Endothelial cell of umbilical vein (primary cell): ENCODE measurements around the gene LANCL2. TPM values are rescaled to one million over a fixed set of nuclear protein-coding genes. Genes with fewer than 3 reads are reported as not detected.

Experiments used
- BruUV-seq: library from RNA; stranded (reverse); fragments of 400-500 nt; replicated peaks from 2 replicates; lab custom pipeline; 2021; lab: Mats Ljungman, UMichigan
- CTCF ChIA-PET: fragments of 300-600, 350-600 bp; sonication (Branson Sonifier 250); formaldehyde crosslinking; loops from one replicate; lab custom pipeline; 2021; ENCODE audit warnings: antibody characterized with exemption, inconsistent platforms; lab: Charles Lee
- POLR2A ChIA-PET: fragments of 300-600, 350-600 bp; sonication (Branson Sonifier 250); formaldehyde crosslinking; loops from one replicate; lab custom pipeline; 2021; ENCODE audit warnings: antibody characterized with exemption, inconsistent platforms; lab: Charles Lee
- DNase-seq: peaks from one replicate; pipeline ENCODE4 v3.0.0-alpha.2; 2011; ENCODE audit warnings: low read depth, low spot score
- FAIRE-seq: peaks from 2 replicates; lab custom pipeline; 2011; peaks lifted over from hg19 to GRCh38; lab: Jason Lieb, UNC
- H2AFZ ChIP-seq: 2 replicates; pipeline ENCODE4 v1.6.0; 2012; ENCODE audit warnings: low read depth, low read length, control low read depth, inconsistent platforms
- H3K27ac ChIP-seq: 2 replicates; pipeline ENCODE4 v1.5.1; 2011; ENCODE audit warnings: low read depth, mild to moderate bottlenecking, control low read depth, low read length, moderate library complexity; ENCODE audit not compliant: insufficient read depth
- H3K27me3 ChIP-seq, 2 experiments: 2 replicates each; pipeline versions ENCODE4 v1.6.0 to v1.6.1; 2011; ENCODE audit warnings: low read length in 2 of 2, mixed read lengths in 1 of 2; ENCODE audit not compliant: control insufficient read depth in 2 of 2, insufficient read depth in 2 of 2
- H3K36me3 ChIP-seq, 2 experiments: 2 replicates in 1 of 2; 3 replicates in 1 of 2; pipeline ENCODE4 v1.5.1; 2011; ENCODE audit warnings: low read length in 2 of 2, mild to moderate bottlenecking in 1 of 2, moderate library complexity in 1 of 2; ENCODE audit not compliant: control insufficient read depth in 2 of 2, insufficient read depth in 2 of 2; ENCODE audit errors: extremely low read depth in 1 of 2
- H3K4me1 ChIP-seq: 3 replicates; pipeline ENCODE4 v1.5.1; 2011; ENCODE audit warnings: mild to moderate bottlenecking, low read length; ENCODE audit not compliant: control insufficient read depth, insufficient read depth; ENCODE audit errors: extremely low read depth
- H3K4me2 ChIP-seq: 2 replicates; pipeline ENCODE4 v1.6.1; 2011; ENCODE audit warnings: low read length, control low read depth, mixed read lengths; ENCODE audit not compliant: insufficient read depth
- H3K4me3 ChIP-seq, 3 experiments: fragments of 200-600 bp in 1 of 3; sonication (generic), shearing (Covaris generic) in 1 of 3; replicated peaks in 1 of 3; 2 replicates each; pipeline ENCODE4 v1.5.1; 2011 to 2016; ENCODE audit warnings: control low read depth in 3 of 3, low read length in 3 of 3, mild to moderate bottlenecking in 2 of 3, inconsistent platforms in 1 of 3, low read depth in 1 of 3, moderate library complexity in 1 of 3; ENCODE audit not compliant: insufficient read depth in 1 of 3
- H3K79me2 ChIP-seq: 2 replicates; pipeline ENCODE4 v1.6.0; 2012; ENCODE audit warnings: low read length, inconsistent platforms; ENCODE audit not compliant: control insufficient read depth, insufficient read depth
- H3K9ac ChIP-seq: replicated peaks from 2 replicates; pipeline ENCODE3; 2011; ENCODE audit warnings: low read length, control low read depth; ENCODE audit not compliant: insufficient read depth; ENCODE audit errors: extremely low read depth
- H3K9me1 ChIP-seq: replicated peaks from 3 replicates; pipeline ENCODE4 v1.6.0; 2011; ENCODE audit warnings: mild to moderate bottlenecking, low read length; ENCODE audit not compliant: control insufficient read depth, insufficient read depth; ENCODE audit errors: extremely low read depth
- H3K9me3 ChIP-seq: replicated peaks from 2 replicates; pipeline ENCODE4 v1.5.1; 2012; ENCODE audit warnings: low read length, inconsistent platforms; ENCODE audit not compliant: control insufficient read depth, insufficient read depth
- H4K20me1 ChIP-seq: replicated peaks from 2 replicates; pipeline ENCODE3; 2011; ENCODE audit warnings: mild to moderate bottlenecking, low read length; ENCODE audit not compliant: control insufficient read depth, insufficient read depth; ENCODE audit errors: extremely low read depth
- EZH2 ChIP-seq: IDR thresholded peaks from 2 replicates; pipeline ENCODE4 v1.6.1; 2012; ENCODE audit warnings: borderline replicate concordance, low read depth, mild to moderate bottlenecking, moderate library complexity, low read length, inconsistent platforms; ENCODE audit not compliant: severe bottlenecking
- FOS ChIP-seq: IDR thresholded peaks from 2 replicates; pipeline ENCODE4 v1.6.1; 2011; ENCODE audit warnings: mild to moderate bottlenecking, low read length, moderate library complexity, borderline replicate concordance; ENCODE audit not compliant: insufficient read depth
- GATA2 ChIP-seq: IDR thresholded peaks from 2 replicates; pipeline ENCODE4 v1.7.0; 2011; ENCODE audit warnings: low read depth, mild to moderate bottlenecking, moderate library complexity, mixed read lengths, low read length; ENCODE audit not compliant: insufficient read length, insufficient read depth
- JUN ChIP-seq: IDR thresholded peaks from 2 replicates; pipeline ENCODE4 v1.6.1; 2011; ENCODE audit warnings: borderline replicate concordance, low read depth; ENCODE audit not compliant: insufficient read length, insufficient read depth
- MYC ChIP-seq: IDR thresholded peaks from one replicate; pipeline ENCODE4 v1.6.1; 2011; ENCODE audit warnings: mild to moderate bottlenecking, low read depth, low read length
- POLR2A ChIP-seq: IDR thresholded peaks from 2 replicates; pipeline ENCODE4 v1.6.1; 2012; ENCODE audit warnings: low read depth, mild to moderate bottlenecking, control low read depth, low read length
- POLR2AphosphoS5 ChIP-seq: IDR thresholded peaks from 2 replicates; pipeline ENCODE4 v1.6.1; 2012; ENCODE audit warnings: low read depth, mild to moderate bottlenecking, control low read depth, low read length, moderate library complexity; ENCODE audit not compliant: insufficient read depth
- dilution Hi-C: fragments of 300-500 bp; cut with MboI; formaldehyde crosslinking; loops from one replicate; pipeline ENCODE4 v1.15.0; 2019; ENCODE audit warnings: low sequenced_read_pairs; ENCODE audit not compliant: extremely low pct_ligation_motif_present
- intact Hi-C: fragments of 100-400 bp; cut with micrococcal nuclease; formaldehyde crosslinking; loops from one replicate; pipeline ENCODE4 v1.10.0; 2022
- polyA plus RNA-seq, 4 experiments: library from polyadenylated mRNA; depleted of rRNA in 3 of 4; stranded (reverse) in 3 of 4; unstranded in 1 of 4; fragments of >200 nt; gene quantifications; 2 replicates each; pipeline versions ENCODE4 v1.2.1 to v1.2.3, GENCODE V29; 2011 to 2012; ENCODE audit warnings: missing spikeins in 1 of 4
- total RNA-seq: library from RNA; stranded (reverse); gene quantifications from 2 replicates; pipeline ENCODE4 v1.2.3, GENCODE V29; 2021
- TF ChIP-seq, protein P1 (sequence below), 2 donors: IDR thresholded peaks; 1 replicate in 1 of 2; 2 replicates in 1 of 2; pipeline ENCODE4 v1.5.1; 2011; ENCODE audit warnings: low read length in 2 of 2, mild to moderate bottlenecking in 2 of 2, moderate library complexity in 2 of 2, control low read depth in 1 of 2, inconsistent platforms in 1 of 2, low read depth in 1 of 2; ENCODE audit not compliant: insufficient read depth in 1 of 2; ENCODE audit errors: extremely low read depth in 1 of 2
- TF ChIP-seq, protein P2 (sequence below): IDR thresholded peaks from 2 replicates; pipeline ENCODE4 v1.6.1; 2011; ENCODE audit not compliant: insufficient read depth, insufficient read length

LANCL2 gene
- total and polyA plus RNA-seq, 2 donors (not counting 3 experiments of a cell fraction or from before 2014, with no cell fraction given) = 19.2 to 25.3 TPM

DNA sequence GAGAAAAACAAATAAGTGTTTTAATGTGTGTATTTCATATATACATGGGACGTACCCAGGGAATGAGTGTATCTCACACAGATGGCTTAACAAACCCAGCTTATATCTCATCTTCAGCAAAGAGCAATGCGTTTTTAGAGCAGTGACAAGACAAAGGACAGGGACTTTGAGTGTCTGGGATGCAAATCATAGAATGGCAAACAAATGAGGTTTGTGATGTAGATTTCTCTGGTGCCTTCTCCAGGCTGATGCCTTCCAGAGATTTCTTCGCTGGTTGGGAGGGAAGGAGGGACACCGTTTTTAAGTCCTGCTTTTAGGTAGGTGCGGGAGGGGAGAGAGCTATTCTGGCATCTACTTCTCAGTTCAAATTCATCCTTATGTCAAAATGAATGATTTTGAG lies 16.6 kb downstream of the LANCL2 start:
- TF ChIP-seq GATA2 = no peak
- TF ChIP-seq, protein P1, sequence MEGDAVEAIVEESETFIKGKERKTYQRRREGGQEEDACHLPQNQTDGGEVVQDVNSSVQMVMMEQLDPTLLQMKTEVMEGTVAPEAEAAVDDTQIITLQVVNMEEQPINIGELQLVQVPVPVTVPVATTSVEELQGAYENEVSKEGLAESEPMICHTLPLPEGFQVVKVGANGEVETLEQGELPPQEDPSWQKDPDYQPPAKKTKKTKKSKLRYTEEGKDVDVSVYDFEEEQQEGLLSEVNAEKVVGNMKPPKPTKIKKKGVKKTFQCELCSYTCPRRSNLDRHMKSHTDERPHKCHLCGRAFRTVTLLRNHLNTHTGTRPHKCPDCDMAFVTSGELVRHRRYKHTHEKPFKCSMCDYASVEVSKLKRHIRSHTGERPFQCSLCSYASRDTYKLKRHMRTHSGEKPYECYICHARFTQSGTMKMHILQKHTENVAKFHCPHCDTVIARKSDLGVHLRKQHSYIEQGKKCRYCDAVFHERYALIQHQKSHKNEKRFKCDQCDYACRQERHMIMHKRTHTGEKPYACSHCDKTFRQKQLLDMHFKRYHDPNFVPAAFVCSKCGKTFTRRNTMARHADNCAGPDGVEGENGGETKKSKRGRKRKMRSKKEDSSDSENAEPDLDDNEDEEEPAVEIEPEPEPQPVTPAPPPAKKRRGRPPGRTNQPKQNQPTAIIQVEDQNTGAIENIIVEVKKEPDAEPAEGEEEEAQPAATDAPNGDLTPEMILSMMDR (IDR thresholded peaks at IDR 0.05; ENCODE audit: extremely low read depth in 1 of 2, insufficient read depth in 1 of 2, low read depth in 1 of 2, low read length in 2 of 2) = no peak
- TF ChIP-seq, protein P2, sequence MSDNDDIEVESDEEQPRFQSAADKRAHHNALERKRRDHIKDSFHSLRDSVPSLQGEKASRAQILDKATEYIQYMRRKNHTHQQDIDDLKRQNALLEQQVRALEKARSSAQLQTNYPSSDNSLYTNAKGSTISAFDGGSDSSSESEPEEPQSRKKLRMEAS = no peak
- no peak for TF ChIP-seq MYC
- no peak for TF ChIP-seq POLR2AphosphoS5
- TF ChIP-seq EZH2 = no peak
- TF ChIP-seq POLR2A = no peak
- TF ChIP-seq FOS = no peak
- TF ChIP-seq JUN = no peak
- no peak for FAIRE-seq
- Histone ChIP-seq H3K4me2 (no peak overlapping the region), H3K9ac (no peak overlapping the region), H4K20me1 (no peaks in the 10 kb centered on the region), H3K36me3 (no peaks in the 10 kb centered on the region), H3K4me1 (no peaks in the 10 kb centered on the region), H2AFZ (no peak overlapping the region), H3K4me3 (no peak overlapping the region), H3K27ac (no peak overlapping the region), H3K27me3 (no peaks in the 10 kb centered on the region), H3K79me2 (no peaks in the 10 kb centered on the region), H3K9me1 (no peaks in the 10 kb centered on the region), H3K9me3 (no peaks in the 10 kb centered on the region)
- intact Hi-C loops = no loop called here
- dilution Hi-C loops = no loop called here
- ChIA-PET CTCF (no interaction called here), POLR2A (no interaction called here)
- BruUV-seq = no TSS peak
- no peak for DNase-seq
